Muscle layer of colon (tissue), 2 donors: ENCODE results near the gene SLC7A7.
"Not testable (repeated sequence)": the region's sequence is repeated elsewhere in the genome, so short reads cannot be mapped to it uniquely, and the experiment has no call there.

ENCODE experiments used
- H3K27ac ChIP-seq: one replicate; pipeline ENCODE4 v1.7.0; 2013; ENCODE audit warnings: low read depth, mild to moderate bottlenecking, low read length, moderate library complexity
- H3K27me3 ChIP-seq, 2 donors: one replicate each; pipeline ENCODE4 v1.7.0; 2013; ENCODE audit warnings: low read length in 2 of 2, mild to moderate bottlenecking in 2 of 2; ENCODE audit not compliant: insufficient read depth in 2 of 2, control insufficient read depth in 1 of 2
- H3K36me3 ChIP-seq: one replicate; pipeline ENCODE4 v1.7.0; 2013; ENCODE audit warnings: mild to moderate bottlenecking, low read length; ENCODE audit not compliant: insufficient read depth
- H3K4me1 ChIP-seq: one replicate; pipeline ENCODE4 v1.7.0; 2013; ENCODE audit warnings: mild to moderate bottlenecking, low read length; ENCODE audit not compliant: insufficient read depth
- H3K4me3 ChIP-seq, 2 donors: one replicate each; pipeline ENCODE4 v1.7.0; 2013; ENCODE audit warnings: low read length in 2 of 2, low read depth in 1 of 2, mild to moderate bottlenecking in 1 of 2, moderate library complexity in 1 of 2
- H3K9ac ChIP-seq: one replicate; pipeline ENCODE4 v1.7.0; 2013; ENCODE audit warnings: low read length
- H3K9me3 ChIP-seq: one replicate; pipeline ENCODE4 v1.7.0; 2013; ENCODE audit warnings: mild to moderate bottlenecking, low read length
- donor health status: abdominal sarcoma.
- donor health status: Adenocarcinoma of cecum.

Gene SLC7A7

DNA sequence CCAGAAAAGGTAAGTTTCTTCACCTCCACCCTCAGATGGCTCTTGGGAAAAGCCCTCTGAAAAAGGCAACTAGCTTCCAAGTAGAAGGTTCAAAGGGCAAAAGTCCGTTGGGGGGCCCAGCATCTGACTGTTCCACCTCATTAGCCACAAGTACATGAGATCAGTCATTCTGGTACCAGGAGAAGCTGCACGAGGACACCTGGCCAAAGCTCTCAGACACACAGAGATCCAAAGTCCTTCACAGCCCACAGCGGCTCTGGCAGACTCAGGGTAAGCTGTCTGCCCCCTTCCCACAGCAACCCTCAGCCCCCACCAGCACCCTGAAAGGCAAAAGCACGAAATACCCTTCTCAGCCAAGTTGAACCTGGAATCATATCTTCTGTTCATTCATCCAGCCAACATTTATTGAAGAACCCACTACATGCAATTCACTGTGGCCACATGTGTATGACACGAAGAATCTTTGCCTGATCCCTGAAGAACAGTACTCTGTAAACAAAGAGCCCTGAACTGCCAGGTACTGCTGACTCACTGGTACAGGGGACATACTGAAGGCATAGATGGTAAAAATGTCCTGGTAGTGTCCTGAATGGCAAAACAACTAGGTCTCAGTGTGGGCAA, 19.0 kb downstream of the SLC7A7 start:
- Histone ChIP-seq H3K9me3 (no peaks in the 10 kb centered on the region), H3K4me1 (no peaks in the 10 kb centered on the region), H3K27me3 (no peaks in the 10 kb centered on the region), H3K36me3 (no peaks in the 10 kb centered on the region), H3K27ac (no peak overlapping the region), H3K9ac (no peak overlapping the region), H3K4me3 (no peak overlapping the region)

DNA sequence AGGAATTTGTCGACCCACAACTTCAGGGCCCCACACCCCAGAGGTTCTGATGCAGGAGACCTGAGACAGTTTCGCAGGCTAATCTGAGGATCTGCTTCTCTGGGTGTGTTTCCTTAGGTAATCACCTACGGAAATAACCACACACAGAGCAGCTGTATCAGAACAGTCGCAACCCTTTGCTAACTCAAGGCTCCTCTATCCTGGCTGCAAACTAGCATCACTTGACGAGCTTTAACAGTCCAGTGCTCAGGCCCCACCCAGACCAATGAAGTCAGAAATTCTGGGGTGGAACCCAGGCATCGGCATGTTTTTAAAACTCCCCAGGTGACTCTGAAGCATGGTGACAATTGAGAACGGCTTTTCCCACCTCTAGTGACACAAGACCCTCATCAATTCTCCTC, 20.7 kb downstream of the SLC7A7 start:
- H3K4me3 ChIP-seq, result no peak overlapping the region
- H3K9ac ChIP-seq, result no peak overlapping the region
- H3K36me3 ChIP-seq, result no peaks in the 10 kb centered on the region
- H3K27ac ChIP-seq, result no peak overlapping the region
- no peaks in the 10 kb centered on the region for H3K27me3 ChIP-seq
- no peaks in the 10 kb centered on the region for H3K9me3 ChIP-seq
- no peaks in the 10 kb centered on the region for H3K4me1 ChIP-seq

DNA sequence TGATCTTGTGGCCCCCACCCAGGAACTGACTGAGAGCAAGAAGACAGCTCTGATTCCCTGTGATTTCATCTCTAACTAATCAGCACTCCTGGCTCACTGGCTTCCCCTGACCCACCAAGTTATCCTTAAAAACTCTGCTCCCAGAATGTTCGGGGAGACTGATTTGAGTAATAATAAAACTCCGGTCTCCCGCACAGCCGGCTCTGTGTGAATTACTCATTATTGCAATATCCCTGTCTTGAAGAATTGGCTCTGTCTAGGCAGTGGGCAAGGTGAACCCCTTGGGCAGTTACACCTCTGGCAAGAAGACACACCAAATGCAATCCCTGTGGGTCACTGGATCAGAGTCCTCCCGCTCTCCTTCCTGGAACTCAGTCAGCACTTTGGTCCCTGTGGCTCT, 21.3 kb downstream of the SLC7A7 start:
- H3K9me3 ChIP-seq, result no peaks in the 10 kb centered on the region
- no peaks in the 10 kb centered on the region for H3K4me1 ChIP-seq
- no peaks in the 10 kb centered on the region for H3K36me3 ChIP-seq
- H3K27me3 ChIP-seq, result no peaks in the 10 kb centered on the region
- H3K4me3 ChIP-seq, result no peak overlapping the region
- no peak overlapping the region for H3K27ac ChIP-seq
- no peak overlapping the region for H3K9ac ChIP-seq

DNA sequence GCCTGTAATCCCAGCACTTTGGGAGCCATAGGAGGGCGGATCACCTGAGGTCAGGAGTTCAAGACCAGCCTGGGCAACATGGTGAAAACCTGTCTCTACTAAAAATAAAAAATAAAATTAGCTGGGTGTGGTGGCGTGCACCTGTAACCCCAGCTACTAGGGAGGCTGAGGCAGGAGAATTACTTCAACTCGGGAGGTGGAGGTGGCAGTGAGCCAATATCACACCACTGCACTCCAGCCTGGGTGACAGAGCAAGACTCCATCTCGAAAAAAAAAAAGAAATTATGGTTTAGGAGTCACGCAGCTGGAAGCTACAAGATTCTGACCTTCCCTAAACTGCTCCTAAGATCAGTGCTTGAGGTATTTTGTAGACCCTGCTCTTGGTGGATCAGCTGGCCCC, 21.7 kb downstream of the SLC7A7 start:
- not testable (repeated sequence) for H3K4me3 ChIP-seq, H3K9me3 ChIP-seq, H3K4me1 ChIP-seq, H3K27me3 ChIP-seq, H3K36me3 ChIP-seq, H3K9ac ChIP-seq, H3K27ac ChIP-seq

DNA sequence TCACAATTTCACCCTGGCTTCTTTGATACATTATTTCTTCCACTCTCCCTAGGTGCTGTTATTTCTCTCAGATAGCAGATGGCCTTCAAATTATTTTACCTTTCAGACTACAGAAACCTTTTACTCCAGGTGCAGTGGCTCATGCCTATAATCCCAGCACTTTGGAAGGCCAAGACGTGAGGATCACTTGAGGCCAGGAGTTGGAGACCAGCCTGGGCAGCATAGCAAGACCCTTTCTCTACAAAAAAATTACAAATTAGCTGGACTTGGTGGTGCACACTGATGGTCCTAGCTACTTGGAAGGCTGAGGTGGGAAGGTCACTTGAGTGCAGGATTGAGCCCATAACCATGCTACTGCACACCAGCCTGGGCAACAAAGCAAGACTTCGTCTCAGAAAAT, 23.1 kb downstream of the SLC7A7 start:
- Histone ChIP-seq H3K4me1 (no peaks in the 10 kb centered on the region), H3K9ac (no peak overlapping the region), H3K27me3 (no peaks in the 10 kb centered on the region), H3K27ac (no peak overlapping the region), H3K9me3 (no peaks in the 10 kb centered on the region), H3K36me3 (no peaks in the 10 kb centered on the region), H3K4me3 (no peak overlapping the region)

DNA sequence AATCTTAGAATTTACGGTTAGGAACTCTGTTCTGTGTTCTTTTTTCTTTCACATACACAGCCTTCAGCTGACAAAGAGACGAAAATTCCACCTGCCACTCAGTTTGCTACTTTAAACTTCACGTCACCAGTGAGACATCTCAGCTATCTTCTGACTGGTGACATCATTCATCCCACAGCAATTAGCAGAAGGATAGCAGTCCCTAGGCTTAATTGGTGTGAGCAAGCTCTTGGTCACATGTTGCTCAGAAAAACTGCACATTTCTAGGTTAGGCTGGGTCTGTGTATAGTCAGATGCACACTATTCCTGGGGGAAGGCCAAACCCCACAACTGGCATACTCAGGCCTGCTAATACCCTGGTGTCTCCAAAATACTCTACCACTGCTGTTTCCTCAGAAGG, 23.9 kb downstream of the SLC7A7 start:
- no peak overlapping the region for H3K9ac ChIP-seq
- no peak overlapping the region for H3K4me3 ChIP-seq
- no peak overlapping the region for H3K27ac ChIP-seq
- H3K27me3 ChIP-seq, result no peaks in the 10 kb centered on the region
- no peaks in the 10 kb centered on the region for H3K4me1 ChIP-seq
- no peaks in the 10 kb centered on the region for H3K36me3 ChIP-seq
- H3K9me3 ChIP-seq, result no peaks in the 10 kb centered on the region

DNA sequence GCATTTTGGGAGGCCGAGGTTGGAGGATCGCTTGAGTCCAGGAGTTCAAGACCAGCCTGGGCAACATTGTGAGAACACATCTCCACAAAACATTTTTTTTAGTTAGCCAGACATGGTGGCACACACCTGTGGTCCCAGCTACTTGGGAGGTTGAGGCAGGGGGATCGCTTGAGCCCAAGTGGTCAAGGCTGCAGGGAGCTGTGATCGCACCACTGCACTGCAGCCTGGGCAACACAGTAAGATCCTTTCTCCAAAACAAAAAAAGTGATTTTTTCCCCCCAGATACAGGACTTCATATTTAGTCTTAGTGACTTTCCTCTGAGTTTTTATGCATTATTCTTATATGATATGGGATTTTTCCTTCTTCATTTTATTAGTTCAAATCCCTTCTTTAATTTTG, 28.6 kb downstream of the SLC7A7 start:
- Histone ChIP-seq H3K9me3 (no peaks in the 10 kb centered on the region), H3K4me1 (no peaks in the 10 kb centered on the region), H3K27me3 (no peaks in the 10 kb centered on the region), H3K27ac (no peak overlapping the region), H3K4me3 (no peak overlapping the region), H3K36me3 (no peaks in the 10 kb centered on the region), H3K9ac (no peak overlapping the region)

DNA sequence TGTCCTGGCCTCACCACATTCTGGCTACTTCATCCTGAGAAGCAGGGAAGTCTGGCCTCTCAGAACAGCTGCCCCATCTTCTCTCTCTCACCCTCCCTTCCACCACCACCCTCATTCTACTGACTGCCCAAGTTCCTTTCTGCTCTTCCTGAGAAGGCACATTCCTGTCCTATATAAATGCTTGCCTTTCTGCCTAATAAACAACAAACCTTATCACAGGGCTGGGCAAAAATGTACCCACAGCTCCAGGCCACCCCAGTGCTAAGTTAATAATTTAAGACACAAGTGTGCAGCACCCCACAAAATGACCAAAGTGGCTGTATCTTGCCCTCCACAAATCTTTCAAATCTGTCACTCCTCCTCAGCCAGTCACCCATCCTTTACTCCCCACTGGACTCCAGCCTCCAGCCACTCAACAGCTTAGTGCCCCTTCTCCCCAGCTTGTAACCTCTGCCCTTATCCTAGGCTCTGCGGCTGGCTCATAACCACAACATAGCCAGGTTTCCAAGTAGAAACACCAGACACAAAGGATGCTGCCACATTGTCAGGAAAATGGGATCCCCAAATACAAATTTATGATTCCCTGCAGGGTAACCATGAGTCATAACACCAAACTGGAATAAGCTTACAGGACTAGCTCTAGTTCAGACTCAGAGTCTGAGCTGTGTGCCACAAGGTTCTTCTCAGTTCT, 33.8 kb downstream of the SLC7A7 start:
- Histone ChIP-seq H3K4me1 (no peaks in the 10 kb centered on the region), H3K9ac (no peak overlapping the region), H3K4me3 (no peak overlapping the region), H3K9me3 (no peaks in the 10 kb centered on the region), H3K36me3 (no peaks in the 10 kb centered on the region), H3K27me3 (no peaks in the 10 kb centered on the region), H3K27ac (no peak overlapping the region)

DNA sequence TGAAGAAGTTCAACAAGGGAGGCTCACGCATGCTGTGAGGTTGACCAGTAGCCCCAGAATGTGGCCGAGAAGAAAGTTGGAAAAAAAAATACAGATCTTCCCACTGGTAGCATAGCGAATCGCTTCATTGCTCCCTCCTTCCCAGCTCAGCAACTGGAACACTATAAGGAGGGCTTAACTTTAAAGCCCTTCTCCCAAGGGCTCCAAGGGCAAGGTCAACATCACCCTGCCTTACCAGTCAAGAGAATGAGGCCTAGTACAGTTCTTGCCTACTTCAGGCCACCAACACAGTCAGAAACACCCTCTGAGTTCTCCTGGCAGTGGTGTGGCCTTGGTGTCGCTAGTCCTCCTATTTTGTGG, 34.3 kb downstream of the SLC7A7 start:
- Histone ChIP-seq H3K9me3 (no peaks in the 10 kb centered on the region), H3K36me3 (no peaks in the 10 kb centered on the region), H3K27ac (no peak overlapping the region), H3K9ac (no peak overlapping the region), H3K4me1 (no peaks in the 10 kb centered on the region), H3K27me3 (no peaks in the 10 kb centered on the region), H3K4me3 (no peak overlapping the region)

DNA sequence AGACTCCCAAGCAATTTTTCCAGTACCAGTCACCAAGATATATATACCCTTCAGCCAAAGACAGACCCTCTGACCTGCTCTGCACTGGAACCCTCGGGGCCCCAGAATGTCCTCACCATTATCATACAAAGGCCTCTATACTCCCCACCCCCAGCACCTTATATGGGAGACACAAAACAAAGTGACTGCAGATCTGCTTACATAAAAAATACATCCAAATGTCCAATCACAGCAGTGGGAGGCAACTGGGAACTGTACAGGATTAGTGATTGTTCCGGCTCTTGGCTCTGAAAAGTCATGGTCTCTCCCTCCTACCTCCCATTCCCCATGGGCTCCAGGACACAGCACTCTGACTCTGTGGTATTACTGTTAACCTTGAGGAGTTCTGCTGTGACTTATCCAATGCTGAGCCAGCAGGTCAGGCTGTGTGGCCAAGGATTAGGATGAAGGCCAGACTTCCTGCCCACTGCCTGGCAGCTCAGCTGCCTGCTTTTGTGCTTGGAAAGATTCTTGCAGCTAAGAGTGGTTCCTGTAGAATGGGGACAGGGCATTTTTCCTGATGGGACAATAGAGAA, 35.0 kb downstream of the SLC7A7 start:
- H3K9ac ChIP-seq, result no peak overlapping the region
- H3K4me1 ChIP-seq, result no peaks in the 10 kb centered on the region
- no peak overlapping the region for H3K4me3 ChIP-seq
- no peak overlapping the region for H3K27ac ChIP-seq
- H3K27me3 ChIP-seq, result no peaks in the 10 kb centered on the region
- H3K9me3 ChIP-seq, result no peaks in the 10 kb centered on the region
- H3K36me3 ChIP-seq, result peaks cover under 1% of the 10 kb centered on the region

DNA sequence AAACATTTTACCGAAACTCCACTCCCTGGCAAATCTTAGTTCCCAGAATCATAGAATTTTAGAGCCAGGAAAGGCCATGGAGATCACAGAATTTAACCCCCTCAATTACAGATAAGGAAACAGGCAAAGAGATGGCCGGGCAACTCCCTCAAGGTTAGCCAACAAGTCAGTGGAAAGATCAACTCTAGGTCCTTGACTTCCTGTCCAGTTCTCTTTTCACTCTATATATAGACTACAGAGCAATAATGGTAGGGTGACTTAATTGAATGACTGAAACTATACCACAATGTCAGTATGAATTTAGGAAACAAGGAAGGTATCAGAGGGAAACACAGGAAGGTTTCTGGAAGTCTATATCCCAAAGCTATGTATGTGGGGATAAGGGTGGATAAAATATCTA, 37.2 kb downstream of the SLC7A7 start:
- H3K9me3 ChIP-seq, result no peaks in the 10 kb centered on the region
- no peaks in the 10 kb centered on the region for H3K4me1 ChIP-seq
- H3K27ac ChIP-seq, result no peak overlapping the region
- no peak overlapping the region for H3K4me3 ChIP-seq
- H3K9ac ChIP-seq, result no peak overlapping the region
- no peaks in the 10 kb centered on the region for H3K27me3 ChIP-seq
- peaks cover 8% of the 10 kb centered on the region for H3K36me3 ChIP-seq

DNA sequence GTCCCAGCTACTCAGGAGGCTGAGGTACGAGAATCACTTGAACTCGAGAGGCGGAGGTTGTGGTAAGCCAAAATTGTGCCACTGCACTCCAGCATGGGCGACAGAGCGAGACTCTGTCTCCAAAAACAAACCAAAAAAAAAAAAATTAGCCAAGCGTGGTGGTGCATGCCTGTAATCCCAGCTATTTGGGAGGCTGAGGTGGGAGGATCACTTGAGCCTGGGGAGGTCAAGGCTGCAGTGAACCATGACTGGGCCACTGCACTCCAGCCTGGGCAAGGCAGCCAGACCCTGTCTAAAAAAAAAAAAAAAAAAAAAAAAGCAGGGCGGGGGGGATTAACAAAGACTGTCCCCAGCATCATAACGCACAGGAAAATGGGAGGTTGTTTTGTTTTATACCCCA, 38.4 kb downstream of the SLC7A7 start:
- H3K27me3 ChIP-seq, H3K4me3 ChIP-seq, H3K9me3 ChIP-seq, H3K9ac ChIP-seq, H3K4me1 ChIP-seq, H3K36me3 ChIP-seq, H3K27ac ChIP-seq: not testable (repeated sequence)
